OCI-LY3 (cell line): ENCODE data around the gene SERPIND1.
"Not testable (repeated sequence)": the region's sequence is repeated elsewhere in the genome, so short reads cannot be mapped to it uniquely, and the experiment has no call there.

Experiments
- EZH2phosphoT487 ChIP-seq: fragments of 200-600 bp; shearing (Covaris generic); IDR thresholded peaks from 2 replicates; pipeline ENCODE4 v1.6.1; 2018; ENCODE audit warnings: antibody characterized with exemption, mixed run types, low read depth
- TF ChIP-seq, protein P1 (sequence below): fragments of 200-600, 300-600 bp; sonication (generic); IDR thresholded peaks from 2 replicates; pipeline ENCODE4 v1.5.1; 2014; ENCODE audit warnings: antibody characterized with exemption, low read length, low read depth

DNA sequence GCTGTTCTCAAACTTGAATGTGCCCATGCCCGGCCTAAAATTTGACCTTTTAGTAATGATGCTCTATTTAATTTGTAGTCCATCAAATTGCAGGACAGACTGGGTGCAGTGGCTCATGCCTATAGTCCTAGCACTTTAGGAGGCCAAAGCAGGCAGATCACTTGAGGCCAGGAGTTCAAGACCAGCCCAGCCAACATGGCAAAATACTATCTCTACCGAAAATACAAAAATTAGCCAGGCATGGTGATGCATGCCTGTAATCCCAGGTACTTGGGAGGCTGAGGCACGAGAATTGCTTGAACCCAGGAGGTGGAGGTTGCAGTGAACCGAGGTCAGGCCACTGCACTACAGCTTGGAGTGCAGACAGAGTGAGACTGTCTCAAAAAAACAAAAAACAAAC is 51.3 kb downstream of the SERPIND1 start:
- TF ChIP-seq, protein P1, sequence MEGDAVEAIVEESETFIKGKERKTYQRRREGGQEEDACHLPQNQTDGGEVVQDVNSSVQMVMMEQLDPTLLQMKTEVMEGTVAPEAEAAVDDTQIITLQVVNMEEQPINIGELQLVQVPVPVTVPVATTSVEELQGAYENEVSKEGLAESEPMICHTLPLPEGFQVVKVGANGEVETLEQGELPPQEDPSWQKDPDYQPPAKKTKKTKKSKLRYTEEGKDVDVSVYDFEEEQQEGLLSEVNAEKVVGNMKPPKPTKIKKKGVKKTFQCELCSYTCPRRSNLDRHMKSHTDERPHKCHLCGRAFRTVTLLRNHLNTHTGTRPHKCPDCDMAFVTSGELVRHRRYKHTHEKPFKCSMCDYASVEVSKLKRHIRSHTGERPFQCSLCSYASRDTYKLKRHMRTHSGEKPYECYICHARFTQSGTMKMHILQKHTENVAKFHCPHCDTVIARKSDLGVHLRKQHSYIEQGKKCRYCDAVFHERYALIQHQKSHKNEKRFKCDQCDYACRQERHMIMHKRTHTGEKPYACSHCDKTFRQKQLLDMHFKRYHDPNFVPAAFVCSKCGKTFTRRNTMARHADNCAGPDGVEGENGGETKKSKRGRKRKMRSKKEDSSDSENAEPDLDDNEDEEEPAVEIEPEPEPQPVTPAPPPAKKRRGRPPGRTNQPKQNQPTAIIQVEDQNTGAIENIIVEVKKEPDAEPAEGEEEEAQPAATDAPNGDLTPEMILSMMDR, result not testable (repeated sequence)
- not testable (repeated sequence) for TF ChIP-seq EZH2phosphoT487
